ENCODE data around the gene SSR1.
"Not testable (repeated sequence)": the region's sequence is repeated elsewhere in the genome, so short reads cannot be mapped to it uniquely, and the experiment has no call there.

SSR1 gene

GRCh38 chr6:7316658-7317533 is 3.9 kb upstream of the SSR1 start:
- no peak for DNase-seq

GRCh38 chr6:7315948-7316365 is 3.0 kb upstream of the SSR1 start:
- no peak for DNase-seq

- not testable (repeated sequence) for DNase-seq
These were observed 2.3 kb upstream of the SSR1 start for GRCh38 chr6:7315087-7315947.

- no peak for DNase-seq
These were observed 1.4 kb upstream of the SSR1 start for GRCh38 chr6:7314414-7314813.

- no peak for DNase-seq
These were observed 636 bp upstream of the SSR1 start for GRCh38 chr6:7313505-7314165.

GRCh38 chr6:7311917-7312615 is 933 bp downstream of the SSR1 start:
- DNase-seq: no peak

- no peak for DNase-seq
These were observed 1.8 kb downstream of the SSR1 start for GRCh38 chr6:7311176-7311575.

GRCh38 chr6:7309050-7309449 is 3.9 kb downstream of the SSR1 start:
- no peak for DNase-seq

- DNase-seq: no peak
These were observed 5.5 kb downstream of the SSR1 start for GRCh38 chr6:7307533-7307932.

- no peak for DNase-seq
These were observed 8.2 kb downstream of the SSR1 start for GRCh38 chr6:7304821-7305220.

GRCh38 chr6:7301702-7302101 is 11.3 kb downstream of the SSR1 start:
- no peak for DNase-seq

GRCh38 chr6:7300926-7301325 is 12.1 kb downstream of the SSR1 start:
- DNase-seq: no peak

GRCh38 chr6:7298113-7298512 is 14.9 kb downstream of the SSR1 start:
- no peak for DNase-seq

GRCh38 chr6:7296602-7297001 is 16.4 kb downstream of the SSR1 start:
- DNase-seq: no peak

- no peak for DNase-seq
These were observed 17.1 kb downstream of the SSR1 start for GRCh38 chr6:7295916-7296315.

- no peak for DNase-seq
These were observed 20.3 kb downstream of the SSR1 start for GRCh38 chr6:7292596-7293255.

GRCh38 chr6:7290079-7290478 is 22.9 kb downstream of the SSR1 start:
- DNase-seq: no peak

GRCh38 chr6:7285416-7285815 is 27.6 kb downstream of the SSR1 start:
- DNase-seq: no peak

GRCh38 chr6:7283676-7284075 is 29.3 kb downstream of the SSR1 start:
- DNase-seq: no peak

- no peak for DNase-seq
These were observed 30.7 kb downstream of the SSR1 start for GRCh38 chr6:7282097-7282906.

- DNase-seq: no peak
These were observed 36.8 kb downstream of the SSR1 start for GRCh38 chr6:7276199-7276524.
